HepG2 (cell line): ENCODE results near the gene NDUFB10. TPM values are rescaled to one million over a fixed set of nuclear protein-coding genes. Genes with fewer than 3 reads are reported as not detected.

ENCODE experiments used
- ARID2 ChIP-seq: sonication (generic); formaldehyde crosslinking; IDR thresholded peaks from 2 replicates; pipeline ENCODE4 v1.8.1; 2022; ENCODE audit warnings: mild to moderate bottlenecking, missing genetic modification reagents, borderline replicate concordance
- GATAD1 ChIP-seq: IDR thresholded peaks from 2 replicates; pipeline ENCODE4 v1.6.1; 2016; ENCODE audit warnings: missing genetic modification reagents, missing compliant biosample characterization
- GLMP ChIP-seq: sonication (generic); formaldehyde crosslinking; IDR thresholded peaks from 2 replicates; pipeline ENCODE4 v1.9.0; 2021; ENCODE audit warnings: missing genetic modification reagents, mild to moderate bottlenecking, borderline replicate concordance
- NKX3-1 ChIP-seq: sonication (generic); formaldehyde crosslinking; IDR thresholded peaks from 2 replicates; pipeline ENCODE4 v1.5.0; 2020; ENCODE audit warnings: missing genetic modification reagents
- PRMT3 ChIP-seq: sonication (generic); formaldehyde crosslinking; IDR thresholded peaks from 2 replicates; pipeline ENCODE4 v1.8.1; 2022; ENCODE audit warnings: low read depth, mild to moderate bottlenecking, moderate library complexity, missing genetic modification reagents, borderline replicate concordance
- STAG1 ChIP-seq: sonication (generic); formaldehyde crosslinking; IDR thresholded peaks from 2 replicates; pipeline ENCODE4 v1.4.0; 2020; ENCODE audit warnings: missing genetic modification reagents
- ZBED4 ChIP-seq: sonication (generic); formaldehyde crosslinking; IDR thresholded peaks from 2 replicates; pipeline ENCODE4 v1.4.0; 2020; ENCODE audit warnings: missing genetic modification reagents, borderline replicate concordance
- ZBTB7A ChIP-seq: sonication (generic); formaldehyde crosslinking; IDR thresholded peaks from 2 replicates; pipeline ENCODE4 v1.8.0; 2022; ENCODE audit warnings: mild to moderate bottlenecking, missing genetic modification reagents
- ZKSCAN8 ChIP-seq: IDR thresholded peaks from 2 replicates; pipeline ENCODE4 v1.6.1; 2016; ENCODE audit warnings: borderline replicate concordance, missing genetic modification reagents, missing compliant biosample characterization
- ZNF24 ChIP-seq: fragments of 450-650 bp; IDR thresholded peaks from 2 replicates; pipeline ENCODE4 v1.6.1; 2017; ENCODE audit warnings: antibody characterized with exemption, mild to moderate bottlenecking
- ZNF253 ChIP-seq: sonication (generic); formaldehyde crosslinking; IDR thresholded peaks from 2 replicates; pipeline ENCODE4 v1.8.0; 2022; ENCODE audit warnings: mild to moderate bottlenecking, missing genetic modification reagents, borderline replicate concordance
- ZNF296 ChIP-seq: sonication (generic); formaldehyde crosslinking; conservative IDR thresholded peaks from 2 replicates; pipeline ENCODE4 v1.5.0; 2020; ENCODE audit warnings: mild to moderate bottlenecking, missing genetic modification reagents
- ZNF761 ChIP-seq: sonication (generic); formaldehyde crosslinking; conservative IDR thresholded peaks from 2 replicates; pipeline ENCODE4 v1.4.0; 2020; ENCODE audit warnings: mild to moderate bottlenecking, missing genetic modification reagents
- ZNF770 ChIP-seq: sonication (generic); formaldehyde crosslinking; IDR thresholded peaks from 2 replicates; pipeline ENCODE4 v1.5.0; 2020; ENCODE audit warnings: mild to moderate bottlenecking, missing genetic modification reagents
- ZSCAN31 ChIP-seq: sonication (generic); formaldehyde crosslinking; IDR thresholded peaks from 2 replicates; pipeline ENCODE4 v1.5.0; 2020; ENCODE audit warnings: low read depth, mild to moderate bottlenecking, missing genetic modification reagents
- polyA plus RNA-seq, 8 experiments: library from polyadenylated mRNA; depleted of rRNA in 3 of 8; stranded (reverse) in 7 of 8; unstranded in 1 of 8; fragments of >200 nt; fragmentation: Illumina TruSeq in 4 of 8; extraction: Trizol in 4 of 8; gene quantifications; 2 replicates each; pipeline versions ENCODE4 v1.2.1 to v1.2.3, GENCODE V29; 2011 to 2016; ENCODE audit warnings: low read depth in 4 of 8, missing spikeins in 1 of 8, mixed read lengths in 1 of 8; ENCODE audit not compliant: insufficient read depth in 1 of 8
- total RNA-seq, 5 experiments: library from RNA; depleted of rRNA; stranded (reverse); fragments of >200 nt; fragmentation: Illumina TruSeq; extraction: Trizol; gene quantifications; 2 replicates each; pipeline ENCODE4 v1.2.3, GENCODE V29; 2016; ENCODE audit warnings: low read depth in 1 of 5
- TF ChIP-seq, protein P1 (sequence below): sonication (generic); formaldehyde crosslinking; IDR thresholded peaks from 2 replicates; pipeline ENCODE4 v1.5.0; 2020; ENCODE audit warnings: missing genetic modification reagents, mild to moderate bottlenecking, borderline replicate concordance
- TF ChIP-seq, protein P2 (sequence below): sonication (generic); formaldehyde crosslinking; IDR thresholded peaks from 2 replicates; pipeline ENCODE4 v1.4.0; 2020; ENCODE audit warnings: missing genetic modification reagents

NDUFB10 gene
- total and polyA plus RNA-seq, 2 of the 13 experiments (the other 11 are each of a cell fraction or from before 2014, with no cell fraction given) = 68.6 to 157 TPM

- TF ChIP-seq, protein P1, sequence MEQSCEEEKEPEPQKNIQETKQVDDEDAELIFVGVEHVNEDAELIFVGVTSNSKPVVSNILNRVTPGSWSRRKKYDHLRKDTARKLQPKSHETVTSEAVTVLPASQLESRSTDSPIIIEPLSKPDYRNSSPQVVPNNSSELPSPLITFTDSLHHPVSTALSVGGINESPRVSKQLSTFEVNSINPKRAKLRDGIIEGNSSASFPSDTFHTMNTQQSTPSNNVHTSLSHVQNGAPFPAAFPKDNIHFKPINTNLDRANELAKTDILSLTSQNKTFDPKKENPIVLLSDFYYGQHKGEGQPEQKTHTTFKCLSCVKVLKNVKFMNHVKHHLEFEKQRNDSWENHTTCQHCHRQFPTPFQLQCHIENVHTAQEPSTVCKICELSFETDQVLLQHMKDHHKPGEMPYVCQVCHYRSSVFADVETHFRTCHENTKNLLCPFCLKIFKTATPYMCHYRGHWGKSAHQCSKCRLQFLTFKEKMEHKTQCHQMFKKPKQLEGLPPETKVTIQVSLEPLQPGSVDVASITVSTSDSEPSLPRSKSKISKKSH (CRISPR knock-in tag) = no peak
- peak; percentile 44; the same call in 1 of the 2 replicates for TF ChIP-seq ZBED4 (CRISPR knock-in tag)
- peak; percentile 90; the same call in 1 of the 2 replicates for TF ChIP-seq ZNF253 (CRISPR knock-in tag)
- peak; percentile 25; the same call in 1 of the 2 replicates for TF ChIP-seq ZKSCAN8 (CRISPR knock-in tag)
- TF ChIP-seq PRMT3 = no peak
- TF ChIP-seq NKX3-1 = no peak
- peak; percentile 37; the same call in 1 of the 2 replicates for TF ChIP-seq GATAD1
- TF ChIP-seq ZBTB7A (CRISPR knock-in tag) = no peak; the same call in 1 of the 2 replicates
- peak; percentile 92; the same call in 1 of the 2 replicates for TF ChIP-seq ZNF761 (CRISPR knock-in tag)
- TF ChIP-seq GLMP (CRISPR knock-in tag) = no peak
- peak; percentile 73; the same call in 1 of the 2 replicates for TF ChIP-seq ZNF770 (CRISPR knock-in tag)
- peak; percentile 90 for TF ChIP-seq STAG1
- peak; percentile 91 for TF ChIP-seq ZSCAN31 (CRISPR knock-in tag)
- TF ChIP-seq ARID2 (CRISPR knock-in tag) = no peak
- no peak for TF ChIP-seq ZNF24
- TF ChIP-seq ZNF296 (CRISPR knock-in tag) = no peak
- TF ChIP-seq, protein P2, sequence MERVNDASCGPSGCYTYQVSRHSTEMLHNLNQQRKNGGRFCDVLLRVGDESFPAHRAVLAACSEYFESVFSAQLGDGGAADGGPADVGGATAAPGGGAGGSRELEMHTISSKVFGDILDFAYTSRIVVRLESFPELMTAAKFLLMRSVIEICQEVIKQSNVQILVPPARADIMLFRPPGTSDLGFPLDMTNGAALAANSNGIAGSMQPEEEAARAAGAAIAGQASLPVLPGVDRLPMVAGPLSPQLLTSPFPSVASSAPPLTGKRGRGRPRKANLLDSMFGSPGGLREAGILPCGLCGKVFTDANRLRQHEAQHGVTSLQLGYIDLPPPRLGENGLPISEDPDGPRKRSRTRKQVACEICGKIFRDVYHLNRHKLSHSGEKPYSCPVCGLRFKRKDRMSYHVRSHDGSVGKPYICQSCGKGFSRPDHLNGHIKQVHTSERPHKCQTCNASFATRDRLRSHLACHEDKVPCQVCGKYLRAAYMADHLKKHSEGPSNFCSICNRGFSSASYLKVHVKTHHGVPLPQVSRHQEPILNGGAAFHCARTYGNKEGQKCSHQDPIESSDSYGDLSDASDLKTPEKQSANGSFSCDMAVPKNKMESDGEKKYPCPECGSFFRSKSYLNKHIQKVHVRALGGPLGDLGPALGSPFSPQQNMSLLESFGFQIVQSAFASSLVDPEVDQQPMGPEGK = no peak
Measured at GRCh38 chr16:1929578-1930337, 29.6 kb upstream of the NDUFB10 start (continued).
